C4-2B (cell line): Measurements from ENCODE around the gene NEUROD4.

ENCODE experiments used
- CTCF ChIP-seq: fragments of 450-650 bp; conservative IDR thresholded peaks from 2 replicates; pipeline ENCODE4 v1.5.1; 2017; ENCODE audit warnings: mild to moderate bottlenecking
- ZFX ChIP-seq: fragments of 450-650 bp; IDR thresholded peaks from 2 replicates; pipeline ENCODE4 v1.6.1; 2017

GRCh38 chr12:54991991-54992375 is 27.8 kb upstream of the NEUROD4 start:
- TF ChIP-seq CTCF (no peak), ZFX (no peak)
